ENCODE data around the gene SLC4A2.
"Not testable (repeated sequence)": the region's sequence is repeated elsewhere in the genome, so short reads cannot be mapped to it uniquely, and the experiment has no call there.

The SLC4A2 gene

DNA sequence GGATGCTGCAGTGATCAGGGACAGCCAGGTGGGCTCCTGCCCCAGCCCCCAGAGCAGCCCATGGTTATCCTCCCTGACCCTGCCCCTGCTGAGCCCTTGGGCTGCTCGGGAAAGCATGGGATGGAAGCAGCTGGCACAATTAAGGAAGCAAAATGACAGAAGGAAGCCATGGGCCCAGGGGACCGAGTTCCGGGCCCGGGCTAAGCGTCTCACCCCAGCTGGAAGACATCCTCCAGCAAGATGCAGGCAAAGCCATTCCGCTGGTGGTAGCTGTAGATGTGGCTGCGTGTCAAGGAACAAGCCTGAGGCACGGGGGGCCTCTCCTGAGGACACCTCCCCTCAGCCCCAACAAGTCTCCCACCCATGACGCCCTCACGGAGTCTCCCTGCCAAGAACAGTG lies 36.2 kb upstream of the SLC4A2 start:
- DNase-seq (ENCODE audit: low read depth in 1 of 2, low spot score in 1 of 2) = no peak

DNA sequence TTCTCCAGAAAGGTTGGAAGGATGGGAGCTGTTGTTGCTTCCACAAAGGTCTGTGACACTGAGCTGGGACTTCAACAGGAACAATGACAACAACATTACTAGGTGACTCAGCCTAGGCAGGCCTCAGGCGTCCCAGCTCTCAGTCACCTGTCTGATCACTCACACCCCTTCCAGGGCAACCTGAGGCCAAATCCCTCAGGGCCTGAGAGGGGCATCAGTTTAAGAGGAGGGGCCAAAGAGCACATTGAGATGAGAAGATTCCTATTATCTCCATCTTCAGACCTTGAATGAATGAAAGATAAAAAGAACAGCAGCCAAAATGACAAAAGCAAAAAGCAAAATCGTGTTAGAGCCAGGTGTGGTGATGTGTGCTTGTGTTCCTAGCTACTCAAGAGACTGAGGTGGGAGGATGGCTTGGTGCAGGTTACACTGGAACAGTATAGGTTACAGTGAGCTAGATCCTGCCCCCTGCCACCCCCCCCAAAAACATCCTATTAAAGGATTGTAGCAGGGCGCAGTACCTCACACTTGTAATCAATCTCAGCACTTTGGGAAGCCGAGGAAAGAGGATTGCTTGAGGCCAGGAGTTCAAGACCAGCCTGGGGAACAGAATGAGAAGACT lies 34.8 kb upstream of the SLC4A2 start, which contains the start of gene ATG9B:
Gene ATG9B, minus strand, starts transcription at position 60 of the 622 bp plus-strand sequence. CDS start 71 bp downstream, outside the sequence.
- no peak for DNase-seq (ENCODE audit: low read depth in 1 of 2, low spot score in 1 of 2)

DNA sequence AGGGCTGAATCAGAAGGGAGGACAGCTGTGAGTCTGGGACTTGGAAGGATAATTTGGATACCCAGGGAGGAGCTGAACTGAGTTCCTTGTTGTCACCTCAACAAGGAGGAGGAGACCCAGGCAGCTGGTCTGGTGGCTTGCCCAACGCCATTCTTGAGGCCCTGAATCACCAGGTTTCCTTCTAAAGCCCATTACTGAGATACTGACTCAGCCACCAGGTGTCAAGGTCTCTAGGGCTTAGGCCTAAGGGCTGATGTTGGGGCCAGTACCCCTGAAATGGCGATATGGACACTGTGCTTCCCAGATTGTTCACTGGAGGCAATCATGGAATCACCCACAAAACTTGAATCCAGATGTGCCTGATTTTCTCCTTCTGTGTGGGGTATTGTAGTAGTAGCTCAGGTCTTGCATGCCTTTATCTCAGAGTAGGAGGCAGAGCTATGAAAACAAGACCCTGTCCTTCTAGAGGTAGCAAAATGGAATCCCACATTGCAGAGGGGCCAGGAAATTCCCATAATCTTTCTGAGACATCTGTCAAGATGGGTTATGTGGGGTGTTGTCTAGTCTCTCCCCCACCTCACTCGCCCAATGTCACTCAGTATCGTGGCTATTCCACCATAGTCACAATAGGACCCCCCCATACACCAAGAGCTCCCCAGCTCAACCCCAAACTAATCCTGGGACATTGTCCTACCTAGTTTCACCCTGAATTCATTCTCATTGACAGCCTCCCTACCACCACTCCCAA lies 33.3 kb upstream of the SLC4A2 start:
- no peak for DNase-seq (ENCODE audit: low read depth in 1 of 2, low spot score in 1 of 2)

DNA sequence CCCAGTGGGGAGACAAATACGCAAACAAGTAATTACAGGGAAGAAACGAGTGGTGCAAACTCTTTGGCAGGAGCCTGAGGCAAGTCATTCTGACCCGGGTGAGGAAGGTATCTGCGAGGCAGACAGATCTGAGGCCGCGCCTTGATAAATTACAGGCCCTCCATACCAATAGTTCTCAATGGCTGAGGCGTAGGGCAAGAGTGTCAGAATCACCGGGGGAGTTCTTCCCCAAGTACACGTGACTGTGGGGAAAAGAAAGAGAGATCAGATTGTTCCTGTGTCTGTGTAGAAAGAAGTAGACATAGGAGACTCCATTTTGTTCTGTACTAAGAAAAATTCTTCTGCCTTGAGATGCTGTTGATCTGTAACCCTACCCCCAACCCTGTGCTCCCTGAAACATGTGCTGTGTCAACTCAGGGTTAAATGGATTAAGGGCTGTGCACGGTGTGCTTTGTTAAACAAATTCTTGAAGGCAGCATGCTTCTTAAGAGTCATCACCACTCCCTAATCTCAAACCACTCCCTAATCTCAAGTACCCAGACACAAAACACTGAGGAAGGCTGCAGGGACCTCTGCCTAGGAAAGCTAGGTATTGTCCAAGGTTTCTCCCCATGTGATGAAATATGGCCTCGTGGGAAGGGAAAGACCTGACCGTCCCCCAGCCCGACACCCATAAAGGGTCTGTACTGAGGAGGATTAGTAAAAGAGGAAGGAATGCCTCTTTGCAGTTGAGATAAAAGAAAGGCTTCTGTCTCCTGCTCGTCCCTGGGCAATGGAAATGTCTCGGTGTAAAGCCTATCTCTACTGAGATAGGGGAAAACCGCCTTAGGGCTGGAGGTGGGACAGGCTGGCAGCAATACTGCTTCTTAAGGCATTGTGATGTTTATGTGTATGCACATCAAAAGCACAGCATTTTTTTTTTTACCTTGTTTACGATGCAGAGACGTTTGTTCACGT lies 32.3 kb upstream of the SLC4A2 start:
- not testable (repeated sequence) for DNase-seq (ENCODE audit: low read depth in 1 of 2, low spot score in 1 of 2)

DNA sequence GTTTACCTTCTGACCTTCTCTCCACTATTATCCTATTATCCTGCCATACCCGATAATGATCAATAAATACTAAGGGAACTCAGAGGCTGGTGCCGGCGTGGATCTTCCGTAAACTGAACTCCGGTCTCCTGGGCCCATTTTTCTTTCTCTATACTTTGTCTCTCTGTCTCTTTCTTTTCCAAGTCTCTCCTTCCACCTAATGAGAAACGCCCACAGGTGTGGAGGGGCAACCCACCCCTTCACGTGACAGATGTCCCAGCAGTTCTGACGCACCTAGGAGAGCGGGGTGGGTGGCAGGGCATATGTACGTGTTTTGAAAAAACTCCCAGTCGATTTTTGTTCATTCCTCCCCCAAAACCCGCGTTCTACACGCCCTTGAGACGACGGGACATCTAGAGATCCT lies 31.7 kb upstream of the SLC4A2 start:
- not testable (repeated sequence) for DNase-seq (ENCODE audit: low read depth in 1 of 2, low spot score in 1 of 2)

DNA sequence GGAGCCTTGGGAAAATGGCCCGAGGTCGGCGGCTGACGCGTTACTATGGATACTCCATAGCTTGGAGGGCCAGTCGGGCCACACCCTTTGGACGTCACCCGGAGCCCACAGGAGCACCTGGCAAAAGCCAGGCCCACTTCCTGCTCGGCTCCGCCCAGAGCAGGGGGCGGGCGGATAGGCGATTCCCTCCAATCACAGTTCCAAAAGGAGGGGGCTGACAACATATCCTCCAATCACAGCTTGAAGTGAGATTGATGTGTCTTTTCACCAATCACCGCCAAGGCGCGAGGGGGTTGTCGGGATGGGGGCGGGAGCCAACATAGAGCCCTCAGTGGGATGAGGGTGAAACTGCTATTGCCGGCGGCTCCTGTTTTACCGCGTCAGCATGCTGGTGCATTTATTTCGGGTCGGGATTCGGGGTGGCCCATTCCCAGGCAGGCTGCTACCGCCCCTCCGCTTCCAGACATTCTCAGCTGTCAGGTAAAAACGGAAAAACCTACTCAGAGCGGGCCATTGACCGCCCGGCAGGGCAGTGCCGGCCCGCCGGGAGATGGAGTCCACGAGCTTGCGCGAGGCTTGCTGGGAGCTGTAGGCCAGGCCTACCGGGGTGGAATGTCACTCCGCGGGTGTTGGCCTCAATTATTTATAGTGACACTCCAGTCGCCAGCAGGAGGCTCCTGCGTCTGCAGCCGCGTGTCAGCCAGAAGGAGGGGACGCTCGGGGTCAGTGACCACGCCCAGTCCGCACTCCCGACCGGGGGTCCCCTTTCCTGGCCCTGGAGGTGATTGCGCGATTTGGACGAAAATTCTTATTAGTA lies 31.1 kb upstream of the SLC4A2 start, which contains the start of gene ABCB8:
Gene ABCB8, plus strand, starts transcription at position 320 of the 817 bp plus-strand sequence. Its CDS starts 66 bp downstream, at position 386.
- peak; percentile 93 to 94 for DNase-seq (ENCODE audit: low read depth in 1 of 2, low spot score in 1 of 2)

DNA sequence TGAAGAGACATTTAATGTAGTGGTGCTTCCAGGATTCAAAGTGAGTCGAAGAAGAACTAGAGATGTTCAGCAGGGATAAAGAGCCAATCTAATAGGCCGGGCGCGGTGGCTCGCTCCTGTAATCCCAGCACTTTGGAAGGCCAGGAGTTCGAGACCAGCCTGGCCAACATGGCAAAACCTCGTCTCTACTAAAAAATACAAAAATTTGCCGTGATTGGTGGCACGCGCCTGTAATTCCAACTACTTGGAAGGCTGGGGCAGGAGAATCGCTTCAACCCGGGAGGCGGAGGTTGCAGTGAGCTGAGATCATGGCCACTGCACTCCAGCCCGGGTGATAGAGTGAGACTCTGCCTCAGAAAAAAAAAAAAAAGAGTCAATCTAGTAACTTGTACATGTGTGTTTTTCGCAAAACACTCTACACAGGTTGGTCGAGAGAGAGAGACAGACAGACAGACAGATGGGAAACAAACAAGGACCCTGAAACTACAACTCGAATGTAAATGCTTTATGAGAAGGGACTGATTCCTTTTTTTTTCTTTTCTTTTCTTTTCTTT lies 30.4 kb upstream of the SLC4A2 start:
- no peak for DNase-seq (ENCODE audit: low read depth in 1 of 2, low spot score in 1 of 2)

DNA sequence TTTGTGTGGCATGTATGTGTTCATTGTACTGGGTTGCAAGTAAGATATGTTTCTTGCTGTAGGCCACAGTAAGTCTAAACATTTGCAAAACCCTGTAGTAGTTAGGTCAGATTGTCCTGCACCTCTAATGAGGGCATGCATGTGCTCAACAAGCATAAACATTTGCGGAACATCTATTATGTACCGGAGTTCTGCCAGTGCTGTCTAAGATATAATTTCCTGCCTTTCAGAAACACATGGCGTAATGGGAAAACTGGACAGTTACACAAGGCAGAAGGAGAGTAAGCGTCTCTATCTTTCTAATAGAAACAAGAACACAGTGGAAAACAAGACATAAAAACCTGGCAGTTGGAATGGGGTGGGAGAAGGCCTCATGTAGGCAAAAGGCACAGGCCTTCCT lies 28.4 kb upstream of the SLC4A2 start:
- no peak for DNase-seq (ENCODE audit: low read depth in 1 of 2, low spot score in 1 of 2)

DNA sequence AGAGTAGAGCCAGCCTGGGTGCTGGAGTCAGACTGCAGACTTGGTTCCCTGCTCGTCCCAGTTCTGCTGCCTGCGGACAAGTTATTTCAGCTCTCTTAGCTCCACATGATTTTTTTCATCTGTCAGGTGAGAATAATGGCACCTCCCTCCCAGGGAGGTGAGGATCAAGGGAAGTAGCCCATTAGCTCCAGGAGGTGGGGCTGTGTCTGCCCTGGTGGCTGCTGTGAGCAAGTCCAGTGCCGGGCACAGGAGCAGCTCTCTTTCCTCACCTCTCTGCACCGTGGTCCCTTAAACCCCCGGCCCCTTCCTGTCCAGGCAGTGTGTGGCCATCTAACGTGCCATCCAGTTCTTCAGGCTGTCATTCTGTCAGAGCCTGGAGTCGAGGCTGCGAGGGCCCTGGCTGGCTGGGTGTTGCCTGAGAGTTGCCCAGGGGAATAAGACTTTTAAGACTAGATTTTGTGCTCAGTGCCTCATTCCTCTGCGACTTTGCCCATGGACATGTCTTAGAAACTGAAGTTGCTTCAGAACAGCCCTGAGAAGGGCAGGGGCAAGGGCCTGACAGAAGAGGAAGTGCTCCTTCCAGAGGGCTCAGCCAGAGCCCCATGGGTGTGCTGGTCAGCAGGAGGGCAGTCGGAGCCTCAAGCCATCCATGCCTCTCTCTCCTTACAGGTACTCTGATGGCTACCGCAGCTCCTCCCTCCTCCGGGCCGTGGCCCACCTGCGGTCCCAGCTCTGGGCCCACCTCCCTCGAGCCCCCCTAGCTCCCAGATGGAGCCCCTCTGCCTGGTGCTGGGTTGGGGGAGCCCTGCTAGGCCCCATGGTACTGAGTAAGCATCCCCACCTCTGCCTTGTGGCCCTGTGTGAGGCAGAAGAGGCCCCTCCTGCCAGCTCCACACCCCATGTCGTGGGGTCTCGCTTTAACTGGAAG lies 26.2 kb upstream of the SLC4A2 start:
- no peak for DNase-seq (ENCODE audit: low read depth in 1 of 2, low spot score in 1 of 2)

DNA sequence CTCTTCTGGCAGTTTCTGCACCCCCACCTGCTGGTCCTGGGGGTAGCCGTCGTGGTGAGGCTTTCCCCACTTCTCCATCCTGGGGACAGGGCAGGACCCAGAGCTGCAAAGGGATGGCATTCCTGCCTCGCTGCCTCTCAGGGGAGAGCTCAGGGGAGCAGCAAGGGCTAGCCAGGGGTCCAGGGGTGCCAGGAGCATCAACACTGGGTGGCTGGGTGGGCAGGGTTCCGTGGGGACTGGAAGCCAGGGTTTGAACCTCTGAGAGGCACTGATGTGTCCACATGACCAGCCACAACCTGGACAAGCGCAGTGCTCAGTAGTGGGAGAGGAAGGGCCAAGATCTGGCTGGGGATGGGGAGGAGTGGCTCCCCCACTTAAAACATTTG lies 25.5 kb upstream of the SLC4A2 start:
- no peak for DNase-seq (ENCODE audit: low read depth in 1 of 2, low spot score in 1 of 2)

DNA sequence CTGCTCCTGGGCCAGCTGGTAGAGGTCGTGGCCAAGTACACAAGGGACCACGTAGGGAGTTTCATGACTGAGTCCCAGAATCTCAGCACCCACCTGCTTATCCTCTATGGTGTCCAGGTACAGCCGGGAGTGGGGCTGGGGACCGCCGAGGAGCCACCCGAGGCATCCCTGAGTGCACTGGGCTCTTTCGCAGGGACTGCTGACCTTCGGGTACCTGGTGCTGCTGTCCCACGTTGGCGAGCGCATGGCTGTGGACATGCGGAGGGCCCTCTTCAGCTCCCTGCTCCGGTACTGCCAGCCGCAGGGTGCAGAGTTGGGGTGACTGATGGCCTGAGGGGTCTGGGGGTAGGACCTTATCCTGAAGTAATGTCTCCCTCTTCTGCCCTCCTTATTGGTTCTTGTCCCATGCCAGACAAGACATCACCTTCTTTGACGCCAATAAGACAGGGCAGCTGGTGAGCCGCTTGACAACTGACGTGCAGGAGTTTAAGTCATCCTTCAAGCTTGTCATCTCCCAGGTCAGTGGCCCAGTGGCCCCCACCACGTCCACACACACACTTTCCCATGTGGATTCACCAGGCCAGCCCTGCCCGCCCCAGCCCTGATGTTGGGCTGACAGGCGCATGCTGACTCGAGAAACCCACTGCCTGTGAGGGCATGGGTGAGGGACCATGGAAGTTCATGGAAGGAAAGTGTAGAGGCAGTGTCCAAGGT lies 24.9 kb upstream of the SLC4A2 start:
- no peak for DNase-seq (ENCODE audit: low read depth in 1 of 2, low spot score in 1 of 2)

DNA sequence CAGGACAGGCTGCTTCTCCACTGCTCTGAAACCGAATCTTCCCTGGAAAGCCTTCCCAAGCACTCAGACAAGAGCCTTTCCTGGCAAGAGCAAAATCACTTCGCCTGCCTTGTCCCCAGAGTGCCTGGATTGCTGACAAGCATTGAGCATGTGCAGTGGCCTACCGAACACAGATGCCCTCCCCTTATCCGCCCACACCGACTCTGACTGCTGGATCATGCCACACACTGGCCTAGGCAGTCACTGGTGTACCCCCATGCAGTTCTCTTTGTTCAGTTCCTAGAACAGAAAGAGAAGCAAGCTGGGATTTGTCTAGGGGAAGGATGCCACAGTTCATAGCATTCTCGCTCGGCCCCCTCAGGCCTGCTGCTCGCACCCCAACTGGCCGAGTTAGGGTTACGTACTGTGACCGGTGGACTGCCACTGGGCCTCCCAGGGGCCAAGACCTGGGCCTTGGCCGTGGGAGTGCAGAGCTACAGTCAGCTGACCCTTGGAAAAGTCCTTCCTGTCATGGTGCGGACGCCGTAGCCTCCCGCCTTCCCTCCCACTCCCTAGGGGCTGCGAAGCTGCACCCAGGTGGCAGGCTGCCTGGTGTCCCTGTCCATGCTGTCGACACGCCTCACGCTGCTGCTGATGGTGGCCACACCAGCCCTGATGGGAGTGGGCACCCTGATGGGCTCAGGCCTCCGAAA lies 24.2 kb upstream of the SLC4A2 start:
- DNase-seq (ENCODE audit: low read depth in 1 of 2, low spot score in 1 of 2) = no peak

DNA sequence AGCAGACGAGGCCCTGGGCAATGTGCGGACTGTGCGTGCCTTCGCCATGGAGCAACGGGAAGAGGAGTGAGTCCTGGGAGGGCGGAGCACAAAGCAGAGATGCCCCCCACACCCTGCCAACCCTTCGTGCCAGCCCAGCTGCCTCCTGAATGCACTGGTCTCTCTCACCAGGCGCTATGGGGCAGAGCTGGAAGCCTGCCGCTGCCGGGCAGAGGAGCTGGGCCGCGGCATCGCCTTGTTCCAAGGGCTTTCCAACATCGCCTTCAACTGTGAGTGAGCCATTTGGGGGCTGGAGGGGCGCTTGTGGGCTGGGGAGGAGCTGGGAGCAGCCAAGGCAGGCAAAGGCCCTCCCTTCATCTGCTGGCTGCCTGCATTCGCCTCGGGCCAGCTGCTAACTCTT lies 23.5 kb upstream of the SLC4A2 start:
- DNase-seq (ENCODE audit: low read depth in 1 of 2, low spot score in 1 of 2) = no peak

DNA sequence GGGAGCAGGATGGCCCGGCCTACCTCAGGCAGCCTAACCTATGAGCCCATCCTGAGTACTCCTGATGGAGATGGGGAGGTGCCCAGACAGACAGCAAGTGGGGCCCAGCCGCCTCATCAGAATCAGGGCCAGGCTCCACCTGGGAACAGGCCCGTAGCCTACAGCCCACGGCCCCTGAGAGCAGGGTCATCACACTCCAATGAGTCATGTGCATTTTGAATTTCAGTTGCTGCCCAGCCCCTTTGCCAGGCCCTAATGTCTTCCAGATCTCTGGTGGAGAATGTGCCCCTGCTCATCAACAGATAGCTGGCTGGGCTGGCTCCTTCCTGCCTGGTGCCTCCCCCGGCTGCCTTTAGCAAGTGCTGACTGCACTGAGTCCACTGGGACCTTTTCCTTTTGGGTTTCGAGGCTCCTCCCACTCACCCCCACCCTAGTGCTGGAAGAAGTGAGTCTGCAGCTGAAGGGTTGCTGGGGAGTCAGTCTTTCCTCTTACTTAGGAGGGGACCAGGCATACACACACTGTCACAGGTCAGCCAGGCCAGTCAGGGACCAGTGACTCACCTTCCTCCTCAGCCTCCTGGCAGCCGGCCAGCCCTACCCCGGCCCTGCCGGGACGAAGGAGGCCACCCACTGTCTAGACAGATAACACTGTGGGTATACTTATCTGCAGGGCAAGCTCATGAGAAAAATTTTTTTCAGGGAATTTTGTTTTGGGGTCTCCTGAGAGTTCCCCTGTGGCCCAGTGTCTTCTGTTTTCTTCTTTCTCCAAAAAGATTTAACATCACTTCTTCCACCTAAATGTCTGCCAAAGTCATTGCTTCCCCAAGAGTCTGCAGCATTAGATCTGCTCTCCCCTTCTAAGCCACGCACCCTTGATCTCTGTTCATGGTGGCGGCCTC lies 20.2 kb upstream of the SLC4A2 start:
- DNase-seq (ENCODE audit: low read depth in 1 of 2, low spot score in 1 of 2) = peak in 1 of 2 donors; percentile 35

DNA sequence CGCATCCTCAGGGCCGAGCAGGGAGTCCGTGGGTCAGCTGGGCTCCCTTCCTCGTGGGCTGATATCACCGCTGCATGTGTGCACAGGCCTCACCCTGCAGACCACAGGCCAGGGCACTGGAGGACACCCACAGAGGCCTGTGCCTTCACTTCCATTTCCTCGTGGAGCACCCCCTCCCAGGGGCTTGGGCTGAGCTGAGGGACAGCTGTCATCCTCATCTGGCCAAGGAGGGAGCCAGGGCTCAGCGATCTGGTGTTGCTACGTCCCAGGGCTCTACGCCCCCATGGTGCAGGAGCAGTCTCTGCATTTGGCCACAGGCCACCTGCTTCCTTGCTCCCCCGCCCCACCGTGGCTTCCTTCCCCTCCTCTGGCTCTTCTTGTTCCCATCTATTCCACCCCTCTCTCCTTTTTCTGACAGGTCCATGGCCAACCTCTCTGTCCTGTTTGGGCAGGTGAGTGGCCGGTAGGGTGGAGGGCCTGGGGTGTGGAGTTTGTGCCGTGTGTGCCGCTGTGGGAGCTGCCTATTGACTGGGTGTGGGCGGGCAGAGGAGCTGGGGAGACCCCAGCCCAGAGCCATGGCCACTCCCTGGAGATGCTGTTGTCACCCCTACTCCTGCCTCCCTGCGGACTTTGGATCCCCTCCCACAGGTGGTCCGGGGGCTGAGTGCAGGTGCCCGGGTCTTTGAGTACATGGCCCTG lies 19.4 kb upstream of the SLC4A2 start:
- DNase-seq (ENCODE audit: low read depth in 1 of 2, low spot score in 1 of 2) = no peak

DNA sequence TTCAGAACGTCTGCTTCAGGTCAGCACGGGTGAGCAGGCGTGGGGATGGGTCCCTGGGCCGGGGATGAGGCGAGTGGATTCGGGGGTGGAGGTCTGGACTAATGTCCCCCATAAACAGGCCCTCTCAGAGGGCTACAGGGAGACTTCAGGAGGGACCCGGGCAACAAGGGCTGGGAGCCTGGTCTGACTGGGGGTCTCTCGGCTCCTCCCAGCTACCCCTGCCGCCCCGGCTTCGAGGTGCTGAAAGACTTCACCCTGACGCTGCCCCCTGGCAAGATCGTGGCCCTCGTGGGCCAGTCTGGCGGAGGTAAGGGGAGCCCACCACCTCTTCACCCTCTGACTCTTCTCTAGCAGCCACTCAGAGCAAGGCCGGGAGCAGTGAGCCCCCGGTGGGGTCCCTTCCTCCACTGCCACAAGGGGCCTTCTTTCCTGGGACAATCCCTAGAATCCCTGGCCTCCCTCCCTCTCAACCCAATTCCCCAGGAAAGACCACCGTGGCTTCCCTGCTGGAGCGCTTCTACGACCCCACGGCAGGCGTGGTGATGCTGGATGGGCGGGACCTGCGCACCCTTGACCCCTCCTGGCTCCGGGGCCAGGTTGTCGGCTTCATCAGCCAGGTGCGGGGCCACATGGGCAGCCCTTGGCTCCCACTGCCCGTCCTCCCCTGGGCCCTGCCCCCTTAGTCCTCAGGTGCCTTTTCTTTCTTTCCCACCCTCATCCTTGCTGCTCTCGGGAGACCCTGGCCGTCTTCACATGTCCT lies 18.6 kb upstream of the SLC4A2 start:
- DNase-seq (ENCODE audit: low read depth in 1 of 2, low spot score in 1 of 2) = no peak

Data from activated T-helper 1 cell treated with anti-CD3 and anti-CD28 coated beads, Interleukin-2, amount 50 U/mL, for 16 hours (primary cell).